ENCODE measurements around the gene INHBE.
"Not testable (repeated sequence)": the region's sequence is repeated elsewhere in the genome, so short reads cannot be mapped to it uniquely, and the experiment has no call there.

INHBE gene

GRCh38 chr12:57491393-57492280 lies 36.5 kb downstream of the INHBE start:
- DNase-seq (ENCODE audit: insufficient read length, low spot score): no peak
- no peak for FAIRE-seq
- peak; percentile 14 for TF ChIP-seq CTCF (IDR thresholded peaks at IDR 0.05; ENCODE audit: insufficient read depth, missing control alignments)

- not testable (repeated sequence) for FAIRE-seq
Observed at GRCh38 chr12:57495051-57495701, 40.1 kb downstream of the INHBE start.

GRCh38 chr12:57496822-57497221 lies 41.7 kb downstream of the INHBE start:
- FAIRE-seq (no peak), DNase-seq (ENCODE audit: insufficient read length, low spot score) (no peak)
- no peak for TF ChIP-seq CTCF (IDR thresholded peaks at IDR 0.05; ENCODE audit: insufficient read depth, missing control alignments)

More at GRCh38 chr12:57495051-57495701, 40.1 kb downstream of the INHBE start:
- DNase-seq (ENCODE audit: insufficient read length, low spot score): not testable (repeated sequence)

GRCh38 chr12:57497223-57498131 lies 42.4 kb downstream of the INHBE start:
- FAIRE-seq: no peak
- no peak for TF ChIP-seq CTCF (IDR thresholded peaks at IDR 0.05; ENCODE audit: insufficient read depth, missing control alignments)
- DNase-seq (ENCODE audit: insufficient read length, low spot score): no peak

- TF ChIP-seq CTCF (IDR thresholded peaks at IDR 0.05; ENCODE audit: insufficient read depth, missing control alignments): no peak
- no peak for FAIRE-seq
- DNase-seq (ENCODE audit: insufficient read length, low spot score): no peak
Observed at GRCh38 chr12:57498132-57498502, 43.0 kb downstream of the INHBE start.

GRCh38 chr12:57498571-57498970 lies 43.5 kb downstream of the INHBE start:
- no peak for DNase-seq (ENCODE audit: insufficient read length, low spot score)
- no peak for FAIRE-seq
- no peak for TF ChIP-seq CTCF (IDR thresholded peaks at IDR 0.05; ENCODE audit: insufficient read depth, missing control alignments)

GRCh38 chr12:57500213-57500612 lies 45.1 kb downstream of the INHBE start:
- FAIRE-seq: no peak
- no peak for TF ChIP-seq CTCF (IDR thresholded peaks at IDR 0.05; ENCODE audit: insufficient read depth, missing control alignments)
- DNase-seq (ENCODE audit: insufficient read length, low spot score): no peak

- not testable (repeated sequence) for DNase-seq (ENCODE audit: insufficient read length, low spot score); FAIRE-seq
Observed at GRCh38 chr12:57502311-57502969, 47.3 kb downstream of the INHBE start.

- DNase-seq (ENCODE audit: insufficient read length, low spot score): not testable (repeated sequence)
Observed at GRCh38 chr12:57506541-57506940, 51.4 kb downstream of the INHBE start.

More at GRCh38 chr12:57506541-57506940, 51.4 kb downstream of the INHBE start:
- FAIRE-seq: not testable (repeated sequence)
